GM20000 (cell line): Measurements from ENCODE around the gene PRUNE2.

Source experiments
- DNase-seq: peaks from one replicate; pipeline ENCODE4 v3.0.0; 2012; ENCODE audit warnings: low spot score
- CTCF ChIP-seq: IDR thresholded peaks from 2 replicates; pipeline ENCODE4 v1.5.1; 2012; ENCODE audit warnings: mild to moderate bottlenecking, control low read depth; ENCODE audit errors: extremely low read depth, missing control alignments

The PRUNE2 gene

GRCh38 chr9:76572151-76572550 lies 333.8 kb downstream of the PRUNE2 start:
- TF ChIP-seq CTCF, result no peak
- DNase-seq, result no peak

GRCh38 chr9:76571743-76572146 lies 334.2 kb downstream of the PRUNE2 start:
- no peak for TF ChIP-seq CTCF
- no peak for DNase-seq

- DNase-seq, result peak; percentile 60
- no peak for TF ChIP-seq CTCF
Measured at GRCh38 chr9:76571288-76571687, 334.6 kb downstream of the PRUNE2 start.

- no peak for DNase-seq
- no peak for TF ChIP-seq CTCF
Measured at GRCh38 chr9:76570826-76571225, 335.1 kb downstream of the PRUNE2 start.

GRCh38 chr9:76567086-76567485 lies 338.8 kb downstream of the PRUNE2 start:
- no peak for TF ChIP-seq CTCF
- no peak for DNase-seq

- DNase-seq, result no peak
- TF ChIP-seq CTCF, result no peak
Measured at GRCh38 chr9:76564297-76564696, 341.6 kb downstream of the PRUNE2 start.

- DNase-seq, result peak; percentile 57
- no peak for TF ChIP-seq CTCF
Measured at GRCh38 chr9:76562511-76562911, 343.4 kb downstream of the PRUNE2 start.
